Thymus (tissue), 11 donors: ENCODE measurements around the gene ATP9A. TPM values are rescaled to one million over a fixed set of nuclear protein-coding genes. Genes with fewer than 3 reads are reported as not detected.

ENCODE experiments used
- DNase-seq, 9 donors: peaks; one replicate each; pipeline ENCODE4 v3.0.0-alpha.2; 2013; ENCODE audit warnings: low spot score in 9 of 9, low read depth in 6 of 9, missing footprints in 1 of 9
- H3K27ac ChIP-seq, 2 donors: one replicate each; pipeline ENCODE4 v1.5.1; 2013; ENCODE audit warnings: control low read depth in 1 of 2, low read depth in 1 of 2, low read length in 1 of 2, mild to moderate bottlenecking in 1 of 2, moderate library complexity in 1 of 2
- H3K27me3 ChIP-seq, 2 donors: one replicate each; pipeline ENCODE4 v1.5.1; 2013; ENCODE audit warnings: low read length in 1 of 2; ENCODE audit not compliant: control insufficient read depth in 2 of 2, insufficient read depth in 1 of 2
- H3K36me3 ChIP-seq, 2 donors: one replicate each; pipeline ENCODE4 v1.5.1; 2013; ENCODE audit warnings: low read length in 1 of 2, mild to moderate bottlenecking in 1 of 2, moderate library complexity in 1 of 2; ENCODE audit not compliant: control insufficient read depth in 2 of 2, insufficient read depth in 2 of 2
- H3K4me1 ChIP-seq, 2 donors: one replicate each; pipeline ENCODE4 v1.5.1; 2013; ENCODE audit warnings: low read length in 2 of 2; ENCODE audit not compliant: control insufficient read depth in 2 of 2, insufficient read depth in 2 of 2
- H3K4me3 ChIP-seq, 2 donors: one replicate each; pipeline ENCODE4 v1.5.1; 2013; ENCODE audit warnings: low read length in 2 of 2, control low read depth in 1 of 2, mild to moderate bottlenecking in 1 of 2
- H3K9me3 ChIP-seq, 2 donors: one replicate each; pipeline ENCODE4 v1.5.1; 2013; ENCODE audit warnings: low read length in 1 of 2, mild to moderate bottlenecking in 1 of 2; ENCODE audit not compliant: control insufficient read depth in 2 of 2, insufficient read depth in 1 of 2
- WGBS: extraction: QIAGEN DNeasy Blood & Tissue Kit; methylation state at CpG from one replicate; pipeline ENCODE4 v1.1.7; 2013; 5-methylcytosine and 5-hydroxymethylcytosine counted together
- polyA plus RNA-seq: library from polyadenylated mRNA; stranded (reverse); fragments of 200-250 nt; gene quantifications from one replicate; pipeline ENCODE4 v1.2.3, GENCODE V29; 2013
- total RNA-seq: library from RNA; stranded (reverse); fragments of 120-200 nt; gene quantifications from one replicate; pipeline ENCODE4 v1.2.4, GENCODE V29; 2013
- donor health status: healthy.

The ATP9A gene
- total and polyA plus RNA-seq, 2 donors = 4.7 to 6.7 TPM

- 61% methylated on average over 15 of the region's 15 CpGs for whole genome bisulfite sequencing
- Histone ChIP-seq H3K4me3 (no peak overlapping the region), H3K27me3 (peaks cover 48 to 76% of the 10 kb centered on the region in 2 donors), H3K27ac (peak overlapping the region in 1 of 2 donors; percentile 65), H3K4me1 (peaks cover 0 to 7% of the 10 kb centered on the region in 2 donors), H3K36me3 (no peaks in the 10 kb centered on the region), H3K9me3 (no peaks in the 10 kb centered on the region)
- DNase-seq = no peak
Observed at GRCh38 chr20:51563486-51564332, 204.5 kb downstream of the ATP9A start.

- peaks cover 49 to 77% of the 10 kb centered on the region in 2 donors for H3K27me3 ChIP-seq
- DNase-seq = no peak
Observed at GRCh38 chr20:51563174-51563485, 205.1 kb downstream of the ATP9A start.

GRCh38 chr20:51562332-51563173 is 205.6 kb downstream of the ATP9A start:
- peak overlapping the region; percentile 10 to 24 for H3K4me3 ChIP-seq
- peak overlapping the region; percentile 61 to 65 for H3K27ac ChIP-seq
- H3K4me1 ChIP-seq = peaks cover 0 to 7% of the 10 kb centered on the region in 2 donors
- DNase-seq = peak in 1 of 9 donors; percentile 16
- peaks cover 49 to 81% of the 10 kb centered on the region in 2 donors for H3K27me3 ChIP-seq
- no peaks in the 10 kb centered on the region for H3K9me3 ChIP-seq
- H3K36me3 ChIP-seq = no peaks in the 10 kb centered on the region
- 2% methylated on average over 76 of the region's 76 CpGs for WGBS

More at GRCh38 chr20:51563174-51563485, 205.1 kb downstream of the ATP9A start:
- Histone ChIP-seq H3K4me3 (no peak overlapping the region), H3K9me3 (no peaks in the 10 kb centered on the region), H3K27ac (peak overlapping the region in 1 of 2 donors; percentile 65), H3K4me1 (peaks cover 0 to 7% of the 10 kb centered on the region in 2 donors), H3K36me3 (no peaks in the 10 kb centered on the region)
- 5% methylated on average over 9 of the region's 9 CpGs for WGBS

- DNase-seq = no peak
- Histone ChIP-seq H3K4me3 (peak overlapping the region; percentile 10 to 24), H3K27ac (peak overlapping the region in 1 of 2 donors; percentile 27), H3K27me3 (peaks cover 49 to 83% of the 10 kb centered on the region in 2 donors), H3K9me3 (no peaks in the 10 kb centered on the region), H3K4me1 (peaks cover 0 to 7% of the 10 kb centered on the region in 2 donors), H3K36me3 (no peaks in the 10 kb centered on the region)
- 3% methylated on average over 10 of the region's 10 CpGs for WGBS
Observed at GRCh38 chr20:51562027-51562331, 206.2 kb downstream of the ATP9A start.

- Histone ChIP-seq H3K9me3 (no peaks in the 10 kb centered on the region), H3K27me3 (peaks cover 49 to 78% of the 10 kb centered on the region in 2 donors), H3K36me3 (no peaks in the 10 kb centered on the region), H3K4me3 (no peak overlapping the region), H3K27ac (no peak overlapping the region), H3K4me1 (peaks cover 0 to 7% of the 10 kb centered on the region in 2 donors)
- DNase-seq = no peak
- WGBS = 52% methylated on average over 16 of the region's 16 CpGs
Observed at GRCh38 chr20:51560550-51561307, 207.5 kb downstream of the ATP9A start.

- Histone ChIP-seq H3K27ac (no peak overlapping the region), H3K36me3 (no peaks in the 10 kb centered on the region), H3K9me3 (no peaks in the 10 kb centered on the region), H3K27me3 (peaks cover 49 to 72% of the 10 kb centered on the region in 2 donors), H3K4me1 (peaks cover 0 to 7% of the 10 kb centered on the region in 2 donors), H3K4me3 (no peak overlapping the region)
- 96% methylated on average over 1 of the region's 1 CpG for WGBS
- DNase-seq = no peak
Observed at GRCh38 chr20:51560042-51560441, 208.1 kb downstream of the ATP9A start.

- H3K4me1 ChIP-seq = no peaks in the 10 kb centered on the region
- DNase-seq = no peak
- 58% methylated on average over 11 of the region's 11 CpGs for WGBS
- peaks cover 4 to 18% of the 10 kb centered on the region in 2 donors for H3K27me3 ChIP-seq
- no peak overlapping the region for H3K4me3 ChIP-seq
- H3K27ac ChIP-seq = no peak overlapping the region
- H3K36me3 ChIP-seq = no peaks in the 10 kb centered on the region
- H3K9me3 ChIP-seq = no peaks in the 10 kb centered on the region
Observed at GRCh38 chr20:51554538-51555165, 213.5 kb downstream of the ATP9A start.

GRCh38 chr20:51553897-51554486 is 214.2 kb downstream of the ATP9A start:
- Histone ChIP-seq H3K27ac (no peak overlapping the region), H3K9me3 (no peaks in the 10 kb centered on the region), H3K4me3 (no peak overlapping the region), H3K36me3 (no peaks in the 10 kb centered on the region), H3K4me1 (no peaks in the 10 kb centered on the region), H3K27me3 (peaks cover 4 to 12% of the 10 kb centered on the region in 2 donors)
- no peak for DNase-seq
- WGBS = 72% methylated on average over 8 of the region's 8 CpGs
